Tongue (tissue), 2 donors: Measurements from ENCODE around the gene OSBPL6. TPM values are rescaled to one million over a fixed set of nuclear protein-coding genes. Genes with fewer than 3 reads are reported as not detected.

ENCODE experiments used
- DNase-seq: peaks from one replicate; pipeline ENCODE4 v3.0.0-alpha.2; 2015
- total RNA-seq: library from RNA; depleted of rRNA; stranded (reverse); fragments of >200 nt; gene quantifications from one replicate; pipeline ENCODE4 v1.2.3, GENCODE V29; 2014

OSBPL6 gene
- total RNA-seq, 1 donor from 2014 or later, result 12.0 TPM

- no peak for DNase-seq
These were observed 165.0 kb downstream of the OSBPL6 start for GRCh38 chr2:178359192-178359912.

GRCh38 chr2:178361588-178361987, 167.3 kb downstream of the OSBPL6 start:
- DNase-seq, result no peak

GRCh38 chr2:178363252-178363651, 168.9 kb downstream of the OSBPL6 start:
- DNase-seq, result no peak

- no peak for DNase-seq
These were observed 170.8 kb downstream of the OSBPL6 start for GRCh38 chr2:178365116-178365515.

- DNase-seq, result no peak
These were observed 172.1 kb downstream of the OSBPL6 start for GRCh38 chr2:178366412-178366811.

- DNase-seq, result no peak
These were observed 173.0 kb downstream of the OSBPL6 start for GRCh38 chr2:178367344-178367743.

- DNase-seq, result no peak
These were observed 180.6 kb downstream of the OSBPL6 start for GRCh38 chr2:178374865-178375264.

- no peak for DNase-seq
These were observed 182.7 kb downstream of the OSBPL6 start for GRCh38 chr2:178377046-178377445.

- no peak for DNase-seq
These were observed 185.1 kb downstream of the OSBPL6 start for GRCh38 chr2:178379162-178380004.

- DNase-seq, result no peak
These were observed 186.5 kb downstream of the OSBPL6 start for GRCh38 chr2:178380763-178381162.

- DNase-seq, result no peak
These were observed 189.4 kb downstream of the OSBPL6 start for GRCh38 chr2:178383718-178384117.

- DNase-seq, result no peak
These were observed 191.4 kb downstream of the OSBPL6 start for GRCh38 chr2:178385595-178386148.

GRCh38 chr2:178386986-178387597, 192.8 kb downstream of the OSBPL6 start:
- no peak for DNase-seq

- no peak for DNase-seq
These were observed 194.0 kb downstream of the OSBPL6 start for GRCh38 chr2:178388287-178388686.

GRCh38 chr2:178391701-178392100, 197.4 kb downstream of the OSBPL6 start:
- no peak for DNase-seq

- no peak for DNase-seq
These were observed 197.9 kb downstream of the OSBPL6 start for GRCh38 chr2:178392215-178392614.

- DNase-seq, result no peak
These were observed 200.5 kb downstream of the OSBPL6 start for GRCh38 chr2:178394859-178395258.

- DNase-seq, result no peak
These were observed 201.0 kb downstream of the OSBPL6 start for GRCh38 chr2:178395295-178395694.

- no peak for DNase-seq
These were observed 201.7 kb downstream of the OSBPL6 start for GRCh38 chr2:178395941-178396570.

GRCh38 chr2:178397002-178397605, 202.8 kb downstream of the OSBPL6 start:
- peak; percentile 73 for DNase-seq

- no peak for DNase-seq
These were observed 207.7 kb downstream of the OSBPL6 start for GRCh38 chr2:178401994-178402437.
